Stimulated activated CD4-positive, alpha-beta T cell treated with anti-CD3 and anti-CD28 coated beads, Interleukin-1b, Interleukin-23, amount 100 ng/mL, for 24 hours (primary cell): ENCODE data around the gene DNAH8.
"Not testable (repeated sequence)": the region's sequence is repeated elsewhere in the genome, so short reads cannot be mapped to it uniquely, and the experiment has no call there.

Source experiments
- DNase-seq, 4 experiments: peaks; one replicate each; pipeline ENCODE4 v3.0.0-alpha.2; 2020; ENCODE audit warnings: low read depth in 4 of 4, low spot score in 1 of 4

Gene DNAH8

GRCh38 chr6:38836585-38836984 lies 121.5 kb downstream of the DNAH8 start:
- no peak for DNase-seq

- DNase-seq = no peak
Observed at GRCh38 chr6:38837101-38837500, 122.0 kb downstream of the DNAH8 start.

GRCh38 chr6:38843798-38844197 lies 128.7 kb downstream of the DNAH8 start:
- no peak for DNase-seq

GRCh38 chr6:38845931-38846330 lies 130.8 kb downstream of the DNAH8 start:
- no peak for DNase-seq

GRCh38 chr6:38846361-38846760 lies 131.2 kb downstream of the DNAH8 start:
- no peak for DNase-seq

GRCh38 chr6:38846844-38847243 lies 131.7 kb downstream of the DNAH8 start:
- DNase-seq = no peak

- no peak for DNase-seq
Observed at GRCh38 chr6:38847497-38847896, 132.4 kb downstream of the DNAH8 start.

- DNase-seq = no peak
Observed at GRCh38 chr6:38848760-38849159, 133.6 kb downstream of the DNAH8 start.

- DNase-seq = no peak
Observed at GRCh38 chr6:38852215-38852614, 137.1 kb downstream of the DNAH8 start.

GRCh38 chr6:38853236-38853635 lies 138.1 kb downstream of the DNAH8 start:
- DNase-seq = no peak

- no peak for DNase-seq
Observed at GRCh38 chr6:38856492-38856891, 141.4 kb downstream of the DNAH8 start.

GRCh38 chr6:38857815-38858214 lies 142.7 kb downstream of the DNAH8 start:
- no peak for DNase-seq

- DNase-seq = no peak
Observed at GRCh38 chr6:38860041-38860440, 144.9 kb downstream of the DNAH8 start.

GRCh38 chr6:38861926-38862401 lies 146.9 kb downstream of the DNAH8 start:
- DNase-seq = no peak

- DNase-seq = no peak
Observed at GRCh38 chr6:38865521-38866174, 150.5 kb downstream of the DNAH8 start.

GRCh38 chr6:38867726-38868125 lies 152.6 kb downstream of the DNAH8 start:
- no peak for DNase-seq

- peak; percentile 24 to 42 (median 39) for DNase-seq
Observed at GRCh38 chr6:38871741-38872568, 156.8 kb downstream of the DNAH8 start.

- no peak for DNase-seq
Observed at GRCh38 chr6:38873001-38873400, 157.9 kb downstream of the DNAH8 start.

- not testable (repeated sequence) for DNase-seq
Observed at GRCh38 chr6:38873816-38874215, 158.7 kb downstream of the DNAH8 start.

GRCh38 chr6:38876475-38876874 lies 161.4 kb downstream of the DNAH8 start:
- no peak for DNase-seq

- no peak for DNase-seq
Observed at GRCh38 chr6:38877721-38878120, 162.6 kb downstream of the DNAH8 start.

GRCh38 chr6:38882157-38882556 lies 167.0 kb downstream of the DNAH8 start:
- no peak for DNase-seq
